HEK293T (cell line): ENCODE measurements around the gene NDUFB5.

ENCODE experiments used
- BHLHE40 ChIP-seq: fragments of 450-650 bp; IDR thresholded peaks from 2 replicates; pipeline ENCODE4 v1.6.1; 2016; ENCODE audit warnings: mild to moderate bottlenecking, moderate library complexity, borderline replicate concordance
- FOXA1 ChIP-seq: fragments of 450-650 bp; IDR thresholded peaks from 2 replicates; pipeline ENCODE4 v1.6.1; 2016; ENCODE audit warnings: mild to moderate bottlenecking
- FOXK2 ChIP-seq: fragments of 450-650 bp; IDR thresholded peaks from 2 replicates; pipeline ENCODE4 v1.6.1; 2016; ENCODE audit warnings: mild to moderate bottlenecking
- FOXM1 ChIP-seq: fragments of 450-650 bp; IDR thresholded peaks from 2 replicates; pipeline ENCODE4 v1.6.1; 2017; ENCODE audit warnings: mild to moderate bottlenecking, borderline replicate concordance
- SUZ12 ChIP-seq: fragments of 450-650 bp; IDR thresholded peaks from 2 replicates; pipeline ENCODE4 v1.6.1; 2016; ENCODE audit warnings: mild to moderate bottlenecking
- TARDBP ChIP-seq: fragments of 450-650 bp; IDR thresholded peaks from 2 replicates; pipeline ENCODE4 v1.6.1; 2016
- ZNF384 ChIP-seq: fragments of 450-650 bp; IDR thresholded peaks from 2 replicates; pipeline ENCODE4 v1.6.1; 2016

DNA sequence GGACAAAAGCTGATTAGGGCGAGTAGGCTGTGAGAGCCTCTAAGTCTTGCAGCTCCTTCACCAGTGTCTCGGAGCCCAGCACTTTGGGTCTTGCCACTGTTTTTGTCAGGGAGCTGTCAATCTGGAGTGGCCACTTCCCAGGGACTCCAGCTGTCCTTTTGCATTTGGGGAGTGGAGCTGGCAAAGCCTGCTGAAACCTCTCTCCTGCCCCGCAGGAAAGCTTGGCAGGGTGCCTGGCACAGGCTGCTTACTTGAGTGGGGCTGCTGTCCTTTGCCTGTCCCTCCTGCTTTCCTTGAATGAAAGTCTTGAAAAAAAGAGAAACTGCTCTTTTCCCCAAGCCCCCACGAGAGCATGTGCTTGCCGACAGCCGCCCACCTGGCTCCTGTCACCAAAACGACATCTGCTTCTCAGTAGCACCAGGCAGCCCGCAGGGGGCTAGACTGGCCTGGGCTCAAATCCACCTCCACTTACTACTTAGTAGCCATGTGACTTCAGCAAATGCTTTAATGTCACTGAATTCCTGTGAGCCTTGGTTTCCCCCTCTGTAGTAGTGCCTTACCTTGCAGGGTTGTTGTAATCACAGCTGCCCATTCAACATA is 61.9 kb downstream of the NDUFB5 start:
- TF ChIP-seq SUZ12, result no peak
- no peak for TF ChIP-seq FOXK2
- no peak for TF ChIP-seq BHLHE40
- no peak for TF ChIP-seq TARDBP
- TF ChIP-seq ZNF384, result no peak
- TF ChIP-seq FOXA1, result no peak
- TF ChIP-seq FOXM1, result no peak
